Endothelial cell of umbilical vein (primary cell): Measurements from ENCODE around the gene TSC22D1. TPM values are rescaled to one million over a fixed set of nuclear protein-coding genes. Genes with fewer than 3 reads are reported as not detected.

Source experiments
- BruUV-seq: library from RNA; stranded (reverse); fragments of 400-500 nt; replicated peaks from 2 replicates; lab custom pipeline; 2021; lab: Mats Ljungman, UMichigan
- CTCF ChIA-PET: fragments of 300-600, 350-600 bp; sonication (Branson Sonifier 250); formaldehyde crosslinking; loops from one replicate; lab custom pipeline; 2021; ENCODE audit warnings: antibody characterized with exemption, inconsistent platforms; lab: Charles Lee
- POLR2A ChIA-PET: fragments of 300-600, 350-600 bp; sonication (Branson Sonifier 250); formaldehyde crosslinking; loops from one replicate; lab custom pipeline; 2021; ENCODE audit warnings: antibody characterized with exemption, inconsistent platforms; lab: Charles Lee
- DNase-seq: peaks from one replicate; pipeline ENCODE4 v3.0.0-alpha.2; 2011; ENCODE audit warnings: low read depth, low spot score
- FAIRE-seq: peaks from 2 replicates; lab custom pipeline; 2011; peaks lifted over from hg19 to GRCh38; lab: Jason Lieb, UNC
- H2AFZ ChIP-seq: 2 replicates; pipeline ENCODE4 v1.6.0; 2012; ENCODE audit warnings: low read depth, low read length, control low read depth, inconsistent platforms
- H3K27ac ChIP-seq: 2 replicates; pipeline ENCODE4 v1.5.1; 2011; ENCODE audit warnings: low read depth, mild to moderate bottlenecking, control low read depth, low read length, moderate library complexity; ENCODE audit not compliant: insufficient read depth
- H3K27me3 ChIP-seq, 2 experiments: 2 replicates each; pipeline versions ENCODE4 v1.6.0 to v1.6.1; 2011; ENCODE audit warnings: low read length in 2 of 2, mixed read lengths in 1 of 2; ENCODE audit not compliant: control insufficient read depth in 2 of 2, insufficient read depth in 2 of 2
- H3K36me3 ChIP-seq, 2 experiments: 2 replicates in 1 of 2; 3 replicates in 1 of 2; pipeline ENCODE4 v1.5.1; 2011; ENCODE audit warnings: low read length in 2 of 2, mild to moderate bottlenecking in 1 of 2, moderate library complexity in 1 of 2; ENCODE audit not compliant: control insufficient read depth in 2 of 2, insufficient read depth in 2 of 2; ENCODE audit errors: extremely low read depth in 1 of 2
- H3K4me1 ChIP-seq: 3 replicates; pipeline ENCODE4 v1.5.1; 2011; ENCODE audit warnings: mild to moderate bottlenecking, low read length; ENCODE audit not compliant: control insufficient read depth, insufficient read depth; ENCODE audit errors: extremely low read depth
- H3K4me2 ChIP-seq: 2 replicates; pipeline ENCODE4 v1.6.1; 2011; ENCODE audit warnings: low read length, control low read depth, mixed read lengths; ENCODE audit not compliant: insufficient read depth
- H3K4me3 ChIP-seq, 3 experiments: fragments of 200-600 bp in 1 of 3; sonication (generic), shearing (Covaris generic) in 1 of 3; replicated peaks in 1 of 3; 2 replicates each; pipeline ENCODE4 v1.5.1; 2011 to 2016; ENCODE audit warnings: control low read depth in 3 of 3, low read length in 3 of 3, mild to moderate bottlenecking in 2 of 3, inconsistent platforms in 1 of 3, low read depth in 1 of 3, moderate library complexity in 1 of 3; ENCODE audit not compliant: insufficient read depth in 1 of 3
- H3K79me2 ChIP-seq: 2 replicates; pipeline ENCODE4 v1.6.0; 2012; ENCODE audit warnings: low read length, inconsistent platforms; ENCODE audit not compliant: control insufficient read depth, insufficient read depth
- H3K9ac ChIP-seq: replicated peaks from 2 replicates; pipeline ENCODE3; 2011; ENCODE audit warnings: low read length, control low read depth; ENCODE audit not compliant: insufficient read depth; ENCODE audit errors: extremely low read depth
- H3K9me1 ChIP-seq: replicated peaks from 3 replicates; pipeline ENCODE4 v1.6.0; 2011; ENCODE audit warnings: mild to moderate bottlenecking, low read length; ENCODE audit not compliant: control insufficient read depth, insufficient read depth; ENCODE audit errors: extremely low read depth
- H3K9me3 ChIP-seq: replicated peaks from 2 replicates; pipeline ENCODE4 v1.5.1; 2012; ENCODE audit warnings: low read length, inconsistent platforms; ENCODE audit not compliant: control insufficient read depth, insufficient read depth
- H4K20me1 ChIP-seq: replicated peaks from 2 replicates; pipeline ENCODE3; 2011; ENCODE audit warnings: mild to moderate bottlenecking, low read length; ENCODE audit not compliant: control insufficient read depth, insufficient read depth; ENCODE audit errors: extremely low read depth
- CTCF ChIP-seq, 2 donors: IDR thresholded peaks; 1 replicate in 1 of 2; 2 replicates in 1 of 2; pipeline ENCODE4 v1.5.1; 2011; ENCODE audit warnings: low read length in 2 of 2, mild to moderate bottlenecking in 2 of 2, moderate library complexity in 2 of 2, control low read depth in 1 of 2, inconsistent platforms in 1 of 2, low read depth in 1 of 2; ENCODE audit not compliant: insufficient read depth in 1 of 2; ENCODE audit errors: extremely low read depth in 1 of 2
- EZH2 ChIP-seq: IDR thresholded peaks from 2 replicates; pipeline ENCODE4 v1.6.1; 2012; ENCODE audit warnings: borderline replicate concordance, low read depth, mild to moderate bottlenecking, moderate library complexity, low read length, inconsistent platforms; ENCODE audit not compliant: severe bottlenecking
- FOS ChIP-seq: IDR thresholded peaks from 2 replicates; pipeline ENCODE4 v1.6.1; 2011; ENCODE audit warnings: mild to moderate bottlenecking, low read length, moderate library complexity, borderline replicate concordance; ENCODE audit not compliant: insufficient read depth
- GATA2 ChIP-seq: IDR thresholded peaks from 2 replicates; pipeline ENCODE4 v1.7.0; 2011; ENCODE audit warnings: low read depth, mild to moderate bottlenecking, moderate library complexity, mixed read lengths, low read length; ENCODE audit not compliant: insufficient read length, insufficient read depth
- JUN ChIP-seq: IDR thresholded peaks from 2 replicates; pipeline ENCODE4 v1.6.1; 2011; ENCODE audit warnings: borderline replicate concordance, low read depth; ENCODE audit not compliant: insufficient read length, insufficient read depth
- MAX ChIP-seq: IDR thresholded peaks from 2 replicates; pipeline ENCODE4 v1.6.1; 2011; ENCODE audit not compliant: insufficient read depth, insufficient read length
- MYC ChIP-seq: IDR thresholded peaks from one replicate; pipeline ENCODE4 v1.6.1; 2011; ENCODE audit warnings: mild to moderate bottlenecking, low read depth, low read length
- POLR2A ChIP-seq: IDR thresholded peaks from 2 replicates; pipeline ENCODE4 v1.6.1; 2012; ENCODE audit warnings: low read depth, mild to moderate bottlenecking, control low read depth, low read length
- POLR2AphosphoS5 ChIP-seq: IDR thresholded peaks from 2 replicates; pipeline ENCODE4 v1.6.1; 2012; ENCODE audit warnings: low read depth, mild to moderate bottlenecking, control low read depth, low read length, moderate library complexity; ENCODE audit not compliant: insufficient read depth
- dilution Hi-C: fragments of 300-500 bp; cut with MboI; formaldehyde crosslinking; loops from one replicate; pipeline ENCODE4 v1.15.0; 2019; ENCODE audit warnings: low sequenced_read_pairs; ENCODE audit not compliant: extremely low pct_ligation_motif_present
- intact Hi-C: fragments of 100-400 bp; cut with micrococcal nuclease; formaldehyde crosslinking; loops from one replicate; pipeline ENCODE4 v1.10.0; 2022
- polyA plus RNA-seq, 4 experiments: library from polyadenylated mRNA; depleted of rRNA in 3 of 4; stranded (reverse) in 3 of 4; unstranded in 1 of 4; fragments of >200 nt; gene quantifications; 2 replicates each; pipeline versions ENCODE4 v1.2.1 to v1.2.3, GENCODE V29; 2011 to 2012; ENCODE audit warnings: missing spikeins in 1 of 4
- total RNA-seq: library from RNA; stranded (reverse); gene quantifications from 2 replicates; pipeline ENCODE4 v1.2.3, GENCODE V29; 2021

TSC22D1 gene
- total and polyA plus RNA-seq, 2 donors (not counting 3 experiments of a cell fraction or from before 2014, with no cell fraction given), result 47.7 to 51.8 TPM

GRCh38 chr13:44429311-44429710, 146.8 kb downstream of the TSC22D1 start:
- H3K4me1 ChIP-seq, result peaks cover 6% of the 10 kb centered on the region
- no peaks in the 10 kb centered on the region for H3K9me3 ChIP-seq
- peaks cover 3% of the 10 kb centered on the region for H3K79me2 ChIP-seq
- H3K27ac ChIP-seq, result no peak overlapping the region
- no peak for TF ChIP-seq POLR2AphosphoS5
- no peak for TF ChIP-seq FOS
- no peak for TF ChIP-seq EZH2
- no peak for TF ChIP-seq CTCF (IDR thresholded peaks at IDR 0.05; ENCODE audit: extremely low read depth in 1 of 2, insufficient read depth in 1 of 2, low read depth in 1 of 2, low read length in 2 of 2)
- TF ChIP-seq POLR2A, result no peak
- no peak for TF ChIP-seq MAX
- TF ChIP-seq GATA2, result no peak
- TF ChIP-seq JUN, result no peak
- no peak for TF ChIP-seq MYC
- DNase-seq, result no peak
- no peak for FAIRE-seq
- no peaks in the 10 kb centered on the region for H3K27me3 ChIP-seq
- no peak overlapping the region for H3K4me3 ChIP-seq
- POLR2A ChIA-PET, result no interaction called here
- H3K9ac ChIP-seq, result no peak overlapping the region
- no peak overlapping the region for H2AFZ ChIP-seq
- CTCF ChIA-PET, result interaction anchor here (0.6 to 2.0 kb wide), 4 partner anchors 154 to 521 kb away, joined by 3 to 6 read pairs (median 3); no protein-coding TSS in a partner anchor
- peaks cover 2% of the 10 kb centered on the region for H4K20me1 ChIP-seq
- peaks cover 5 to 13% of the 10 kb centered on the region in 2 experiments for H3K36me3 ChIP-seq
- H3K4me2 ChIP-seq, result no peak overlapping the region
- BruUV-seq, result no TSS peak
- intact Hi-C loops (no loop called here), dilution Hi-C loops (no loop called here)
- no peaks in the 10 kb centered on the region for H3K9me1 ChIP-seq
